Effector memory CD4-positive, alpha-beta T cell (primary cell): Measurements from ENCODE around the gene HSD17B10.
A peak's percentile ranks its signal among the peaks of the same experiment; 100 is the strongest.

Experiments used
- DNase-seq, 3 donors: peaks; one replicate each; pipeline ENCODE4 v3.0.0-alpha.2; 2020
- H3K27ac ChIP-seq: 2 replicates; pipeline ENCODE4 v1.7.0; 2013; ENCODE audit warnings: mild to moderate bottlenecking, low read length, moderate library complexity; ENCODE audit not compliant: insufficient read depth, poor library complexity, severe bottlenecking
- H3K27me3 ChIP-seq: replicated peaks from 2 replicates; pipeline ENCODE4 v1.7.0; 2013; ENCODE audit warnings: mild to moderate bottlenecking, low read length; ENCODE audit not compliant: insufficient read depth, control insufficient read depth, poor library complexity, severe bottlenecking
- H3K36me3 ChIP-seq: 2 replicates; pipeline ENCODE4 v1.7.0; 2013; ENCODE audit warnings: mild to moderate bottlenecking, low read length, moderate library complexity; ENCODE audit not compliant: control insufficient read depth, insufficient read depth
- H3K4me1 ChIP-seq: 2 replicates; pipeline ENCODE4 v1.7.0; 2013; ENCODE audit warnings: low read length, mild to moderate bottlenecking; ENCODE audit not compliant: control insufficient read depth, insufficient read depth, poor library complexity, severe bottlenecking
- H3K4me3 ChIP-seq: 2 replicates; pipeline ENCODE4 v1.7.0; 2013; ENCODE audit warnings: low read length, low read depth, mild to moderate bottlenecking; ENCODE audit not compliant: insufficient read depth, poor library complexity, severe bottlenecking
- H3K9me3 ChIP-seq: 2 replicates; pipeline ENCODE4 v1.7.0; 2013; ENCODE audit warnings: mild to moderate bottlenecking, low read length, moderate library complexity; ENCODE audit not compliant: control insufficient read depth

The HSD17B10 gene

DNA sequence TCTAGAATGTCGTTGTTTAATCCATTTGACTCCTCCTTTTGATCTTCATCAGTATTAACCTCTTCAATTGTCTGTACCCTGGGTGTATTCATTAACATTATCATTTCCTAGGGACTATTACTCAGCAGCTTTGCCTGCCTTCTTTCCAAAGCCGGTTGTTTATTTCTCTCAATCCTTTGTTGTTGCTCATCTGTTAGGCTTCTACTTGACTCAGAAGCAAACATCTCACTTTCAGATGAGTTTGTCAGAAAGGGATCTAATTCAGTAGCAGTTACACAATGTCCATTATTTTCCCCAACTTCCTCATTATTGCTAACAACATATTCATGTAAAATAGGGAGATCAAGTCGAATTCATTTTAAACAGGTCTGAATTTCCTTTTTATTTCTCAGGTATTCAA lies 22.1 kb upstream of the HSD17B10 start:
- DNase-seq = no peak
- H3K9me3 ChIP-seq = no peaks in the 10 kb centered on the region
- H3K36me3 ChIP-seq = no peaks in the 10 kb centered on the region
- H3K27me3 ChIP-seq = peaks cover 3% of the 10 kb centered on the region
- H3K4me1 ChIP-seq = no peaks in the 10 kb centered on the region
- no peak overlapping the region for H3K4me3 ChIP-seq
- no peak overlapping the region for H3K27ac ChIP-seq

DNA sequence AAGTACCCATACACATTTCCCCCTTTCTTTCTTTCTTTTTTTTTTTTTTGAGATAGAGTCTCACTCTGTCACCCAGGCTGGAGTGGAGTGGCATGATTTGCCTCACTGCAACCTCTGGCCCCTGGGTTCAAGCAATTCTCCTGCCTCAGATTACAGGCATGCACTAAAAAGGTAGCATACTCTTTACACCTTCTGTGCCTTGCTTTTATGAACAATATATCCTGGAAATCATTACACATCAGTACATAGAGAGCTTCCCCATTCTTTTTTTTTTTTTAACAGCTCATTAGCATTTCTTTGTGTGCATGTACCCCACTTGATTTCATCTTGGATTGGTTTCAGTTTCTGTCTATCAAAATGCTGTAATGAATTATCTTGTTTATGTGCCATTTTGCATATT lies 18.6 kb upstream of the HSD17B10 start:
- H3K36me3 ChIP-seq = no peaks in the 10 kb centered on the region
- peaks cover 3% of the 10 kb centered on the region for H3K27me3 ChIP-seq
- H3K4me1 ChIP-seq = no peaks in the 10 kb centered on the region
- H3K27ac ChIP-seq = no peak overlapping the region
- H3K4me3 ChIP-seq = no peak overlapping the region
- H3K9me3 ChIP-seq = no peaks in the 10 kb centered on the region
- DNase-seq = no peak

DNA sequence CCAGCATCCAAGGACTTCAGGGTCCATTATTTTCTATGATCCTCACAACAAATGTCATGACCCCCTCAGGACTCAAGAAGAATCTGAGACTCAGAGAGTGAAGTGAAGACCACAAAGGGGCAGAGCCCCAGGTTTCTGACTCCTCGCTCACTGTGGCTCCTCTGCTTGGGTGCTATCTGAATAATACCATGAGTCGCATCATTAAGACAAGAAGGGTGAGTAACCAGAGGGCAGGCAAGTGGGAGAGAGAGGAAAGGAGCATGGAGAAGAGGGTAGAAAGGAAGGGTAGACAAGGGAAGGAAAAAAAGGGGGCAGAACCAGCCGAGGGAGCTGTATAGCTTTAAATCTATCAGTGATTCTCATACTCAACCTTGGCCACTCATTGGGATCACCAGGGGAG lies 15.5 kb upstream of the HSD17B10 start:
- Histone ChIP-seq H3K4me3 (no peak overlapping the region), H3K27me3 (no peaks in the 10 kb centered on the region), H3K9me3 (no peaks in the 10 kb centered on the region), H3K4me1 (no peaks in the 10 kb centered on the region), H3K27ac (no peak overlapping the region), H3K36me3 (no peaks in the 10 kb centered on the region)
- DNase-seq = no peak

DNA sequence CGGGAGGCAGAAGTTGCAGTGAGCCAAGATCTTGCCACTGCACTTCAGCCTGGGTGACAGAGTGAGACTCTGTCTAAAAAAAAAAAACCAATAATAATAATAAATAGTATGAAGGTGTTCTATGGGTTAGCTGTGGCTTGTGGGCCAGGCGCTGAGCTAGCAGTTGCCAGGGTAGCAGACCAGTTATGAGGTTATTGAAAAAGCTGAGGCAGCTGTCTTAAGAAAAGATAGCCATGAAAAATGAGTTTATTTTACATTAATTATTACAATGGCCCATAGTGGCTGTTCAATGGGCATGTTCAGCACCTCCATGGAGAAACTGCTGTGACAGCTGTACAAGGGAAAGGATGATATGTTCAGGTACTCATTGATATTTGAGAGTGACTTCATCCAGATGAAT lies 13.3 kb upstream of the HSD17B10 start:
- Histone ChIP-seq H3K9me3 (no peaks in the 10 kb centered on the region), H3K27me3 (no peaks in the 10 kb centered on the region), H3K27ac (no peak overlapping the region), H3K36me3 (no peaks in the 10 kb centered on the region), H3K4me3 (no peak overlapping the region), H3K4me1 (no peaks in the 10 kb centered on the region)
- DNase-seq = no peak

DNA sequence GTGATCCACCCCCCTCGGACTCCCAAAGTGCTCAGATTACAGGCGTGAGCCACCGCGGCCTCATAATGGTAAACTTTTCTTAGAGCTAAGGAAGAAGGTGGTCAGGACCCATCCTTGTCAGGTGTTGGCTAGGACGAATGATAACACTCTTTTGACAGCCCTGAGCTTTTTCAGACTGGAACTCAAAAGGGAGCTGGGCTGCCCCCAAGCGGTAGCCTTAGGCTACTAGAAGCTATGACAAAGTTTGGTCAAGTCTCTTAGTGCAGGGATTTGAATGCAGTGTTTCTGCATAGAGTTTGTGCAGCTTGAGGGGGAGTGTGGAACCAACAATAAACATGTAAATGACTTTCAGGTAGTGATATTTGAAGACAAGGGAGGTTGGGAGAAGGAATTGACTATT lies 11.8 kb upstream of the HSD17B10 start:
- no peak for DNase-seq

DNA sequence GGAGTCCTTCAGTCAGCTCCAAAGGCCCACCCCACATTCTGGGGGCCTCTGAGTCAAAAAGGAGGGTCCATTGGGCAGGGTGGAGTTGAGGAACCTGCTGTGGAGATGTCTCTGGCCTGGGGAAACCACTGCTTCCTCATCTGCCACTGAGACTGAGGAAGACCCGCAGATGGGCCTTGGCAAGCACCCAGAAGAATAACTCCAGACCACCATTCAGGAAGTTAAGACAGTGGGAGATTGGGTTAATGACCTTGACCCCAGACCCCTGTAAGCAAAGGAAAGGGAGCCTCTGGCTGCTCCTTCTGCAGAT lies 8.1 kb upstream of the HSD17B10 start:
- Histone ChIP-seq H3K36me3 (no peaks in the 10 kb centered on the region), H3K9me3 (no peaks in the 10 kb centered on the region), H3K4me1 (peaks cover 6% of the 10 kb centered on the region), H3K27ac (no peak overlapping the region), H3K4me3 (no peak overlapping the region), H3K27me3 (no peaks in the 10 kb centered on the region)
- no peak for DNase-seq

More for the DNA sequence above, 11.8 kb upstream of the HSD17B10 start:
- H3K4me1 ChIP-seq = peaks cover 6% of the 10 kb centered on the region
- H3K27ac ChIP-seq = no peak overlapping the region
- H3K4me3 ChIP-seq = no peak overlapping the region
- H3K27me3 ChIP-seq = no peaks in the 10 kb centered on the region
- H3K9me3 ChIP-seq = no peaks in the 10 kb centered on the region
- no peaks in the 10 kb centered on the region for H3K36me3 ChIP-seq

DNA sequence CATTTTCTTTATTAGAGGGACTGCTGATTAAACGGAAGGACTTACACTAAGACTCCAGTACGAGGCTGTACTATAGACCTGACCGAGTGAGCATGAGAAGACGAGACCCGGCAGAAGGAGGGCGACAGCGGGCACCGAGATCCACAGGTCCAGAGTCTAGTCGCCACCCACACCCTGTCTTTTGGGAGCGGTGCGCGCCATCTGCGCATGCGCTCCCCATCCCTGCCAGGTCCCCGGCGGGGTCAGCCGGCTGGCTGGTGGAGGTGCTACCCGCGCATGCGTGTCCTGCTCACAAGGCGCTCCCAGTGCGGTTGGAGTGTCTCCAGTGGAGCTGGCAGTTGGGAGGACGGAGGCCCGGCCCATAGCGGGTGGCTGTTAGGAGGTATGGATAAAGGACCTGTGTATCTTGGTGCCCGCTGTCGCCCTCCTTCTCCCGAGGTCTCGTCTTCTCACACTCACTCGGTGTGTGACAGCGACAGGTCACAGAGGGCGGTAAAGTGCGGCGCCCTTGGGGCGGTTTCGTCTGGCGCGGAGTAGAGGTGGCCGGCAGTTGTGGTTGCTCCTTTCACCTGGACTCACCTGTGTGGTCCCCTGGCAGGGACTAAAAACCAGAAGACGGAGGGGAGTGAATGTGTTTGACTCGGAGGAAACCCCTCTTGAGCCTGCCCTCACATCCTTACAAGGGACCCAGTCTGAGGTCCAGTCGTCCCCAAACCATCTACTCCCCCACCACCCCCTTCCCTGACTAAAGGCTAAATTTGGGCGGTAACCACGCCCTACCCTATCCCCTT lies 7.6 kb upstream of the HSD17B10 start:
- H3K9me3 ChIP-seq = no peaks in the 10 kb centered on the region
- DNase-seq = peak; percentile 58 to 73 (median 59)
- H3K36me3 ChIP-seq = no peaks in the 10 kb centered on the region
- peak overlapping the region; percentile 47 for H3K4me3 ChIP-seq
- H3K27ac ChIP-seq = no peak overlapping the region
- H3K4me1 ChIP-seq = peaks cover 6% of the 10 kb centered on the region
- H3K27me3 ChIP-seq = no peaks in the 10 kb centered on the region

DNA sequence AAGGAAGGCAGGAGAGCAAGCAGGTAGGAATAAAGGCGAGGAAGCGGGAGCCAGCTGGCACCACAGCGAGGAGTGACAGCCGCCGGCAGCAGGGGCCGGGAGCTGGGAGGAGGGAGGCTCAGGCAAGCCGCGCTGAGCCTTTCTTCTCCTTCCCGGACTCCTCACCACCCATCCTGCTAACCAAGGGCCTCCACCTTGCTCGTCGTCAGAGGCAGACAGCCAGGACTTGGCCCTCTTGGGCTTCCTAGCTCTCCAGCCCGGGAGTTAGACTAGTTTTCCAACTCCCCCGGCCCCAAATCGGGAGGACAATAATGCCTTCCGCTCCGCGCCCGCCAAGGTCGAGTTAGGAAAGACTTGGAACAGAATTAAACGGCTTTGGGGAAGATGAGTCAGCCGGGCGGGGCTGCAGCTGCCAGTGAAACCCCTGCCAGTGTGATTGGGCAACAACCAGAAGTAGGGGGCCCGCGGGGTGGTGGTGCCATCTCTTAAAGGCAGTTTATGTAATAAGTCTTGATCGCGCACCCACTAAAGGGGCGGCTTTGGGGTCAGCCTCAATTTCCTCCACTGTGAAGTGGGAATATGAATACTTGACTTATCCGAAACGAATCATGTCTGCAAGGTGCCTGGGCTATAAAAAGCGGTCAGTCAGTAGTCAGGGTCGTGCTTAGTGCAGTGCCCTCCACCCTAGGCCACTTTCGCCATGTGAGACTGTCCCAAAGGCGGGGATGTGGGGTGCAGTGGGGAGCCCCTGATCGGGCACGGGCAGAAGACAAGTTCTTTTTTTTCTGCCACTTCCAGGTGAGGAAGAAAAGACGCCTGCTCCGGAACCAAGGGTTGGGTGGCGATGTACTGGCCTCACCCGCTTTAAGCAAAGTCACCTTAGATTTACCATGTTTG lies 6.7 kb upstream of the HSD17B10 start:
- H3K9me3 ChIP-seq = no peaks in the 10 kb centered on the region
- H3K4me3 ChIP-seq = peak overlapping the region; percentile 47
- H3K36me3 ChIP-seq = no peaks in the 10 kb centered on the region
- no peak for DNase-seq
- H3K4me1 ChIP-seq = peaks cover 6% of the 10 kb centered on the region
- no peaks in the 10 kb centered on the region for H3K27me3 ChIP-seq
- H3K27ac ChIP-seq = no peak overlapping the region

DNA sequence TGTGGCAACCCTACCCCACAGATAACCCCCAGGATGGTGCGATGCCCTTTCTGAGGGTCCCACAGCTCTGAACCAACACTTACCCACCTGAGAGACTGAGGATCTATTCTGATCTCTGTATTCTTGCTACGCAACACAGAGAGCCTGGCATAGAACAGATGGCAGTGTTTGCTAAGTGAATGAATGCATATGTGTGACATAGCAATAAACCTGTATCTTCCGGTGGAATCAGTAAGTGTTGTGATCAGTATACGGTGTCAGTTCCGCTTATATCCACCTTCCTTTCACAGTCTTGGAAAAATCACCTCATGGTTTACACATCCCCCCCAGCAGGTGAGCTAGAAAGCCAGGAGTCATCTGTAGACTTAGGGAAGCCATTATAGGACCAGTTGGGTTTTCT lies 5.9 kb upstream of the HSD17B10 start:
- peaks cover 6% of the 10 kb centered on the region for H3K4me1 ChIP-seq
- H3K27me3 ChIP-seq = no peaks in the 10 kb centered on the region
- no peaks in the 10 kb centered on the region for H3K9me3 ChIP-seq
- no peaks in the 10 kb centered on the region for H3K36me3 ChIP-seq
- DNase-seq = no peak
- no peak overlapping the region for H3K27ac ChIP-seq
- no peak overlapping the region for H3K4me3 ChIP-seq

DNA sequence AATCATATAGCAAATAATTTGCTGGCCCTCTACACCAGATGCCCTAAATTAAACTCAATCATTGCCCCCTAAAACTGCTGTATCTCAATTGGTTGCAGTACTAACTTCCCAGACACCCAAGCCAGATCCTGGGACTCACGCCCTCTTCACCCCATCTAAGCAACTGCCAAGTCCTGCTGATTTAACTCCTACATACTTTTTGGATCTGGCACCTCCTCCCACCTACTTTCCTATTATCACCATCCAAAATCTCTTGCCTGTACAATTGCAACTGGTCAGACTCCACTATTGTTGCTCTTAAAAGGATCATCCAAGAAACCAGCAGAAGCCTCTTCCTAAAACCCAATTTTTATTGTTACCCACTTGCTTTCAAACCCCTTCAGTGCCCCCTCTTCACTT lies 4.7 kb upstream of the HSD17B10 start:
- Histone ChIP-seq H3K4me1 (peaks cover 6% of the 10 kb centered on the region), H3K27me3 (no peaks in the 10 kb centered on the region), H3K4me3 (no peak overlapping the region), H3K27ac (no peak overlapping the region), H3K9me3 (no peaks in the 10 kb centered on the region), H3K36me3 (no peaks in the 10 kb centered on the region)
- no peak for DNase-seq
